Activated CD8-positive, alpha-beta memory T cell treated with anti-CD3 and anti-CD28 coated beads, Interleukin-2, amount 10 ng/mL, durations not matched to agents 7 days and 5 days (primary cell): ENCODE measurements around the gene ZNF526. TPM values are rescaled to one million over a fixed set of nuclear protein-coding genes. Genes with fewer than 3 reads are reported as not detected.
A peak's percentile ranks its signal among the peaks of the same experiment; 100 is the strongest.

ENCODE experiments used
- ATAC-seq: fragments of 150-1000 bp; cut with Tn5 transposase; one replicate; pipeline ENCODE4 v1.10.0; 2021; ENCODE audit warnings: moderate library complexity
- CTCF ChIA-PET: fragments of 350-600 bp; sonication (Branson Sonifier 250); formaldehyde crosslinking; loops from one replicate; lab custom pipeline; 2021; ENCODE audit warnings: antibody characterized with exemption; lab: Charles Lee
- DNase-seq: peaks from one replicate; pipeline ENCODE4 v3.0.0-alpha.2; 2020
- H3K27ac Mint-ChIP-seq: one replicate; pipeline ENCODE4 v1.8.0; 2021; ENCODE audit warnings: mild to moderate bottlenecking, mixed read lengths
- H3K27me3 Mint-ChIP-seq: one replicate; pipeline ENCODE4 v1.8.0; 2021; ENCODE audit warnings: mixed read lengths
- H3K36me3 Mint-ChIP-seq: one replicate; pipeline ENCODE4 v1.8.0; 2021; ENCODE audit warnings: mild to moderate bottlenecking, mixed read lengths
- H3K4me1 Mint-ChIP-seq: one replicate; pipeline ENCODE4 v1.8.0; 2021; ENCODE audit warnings: mixed read lengths
- H3K4me3 Mint-ChIP-seq: one replicate; pipeline ENCODE4 v1.8.0; 2021; ENCODE audit warnings: mild to moderate bottlenecking, moderate library complexity, mixed read lengths
- H3K9me3 Mint-ChIP-seq: one replicate; pipeline ENCODE4 v1.8.0; 2022; ENCODE audit warnings: low read depth, mixed read lengths
- total RNA-seq, 2 experiments: library from RNA; stranded (reverse); gene quantifications; one replicate each; pipeline ENCODE4 v1.2.3, GENCODE V29; 2021

Gene ZNF526
- total RNA-seq, 2 experiments from 2014 or later, result 21.9 to 24.4 TPM

DNA sequence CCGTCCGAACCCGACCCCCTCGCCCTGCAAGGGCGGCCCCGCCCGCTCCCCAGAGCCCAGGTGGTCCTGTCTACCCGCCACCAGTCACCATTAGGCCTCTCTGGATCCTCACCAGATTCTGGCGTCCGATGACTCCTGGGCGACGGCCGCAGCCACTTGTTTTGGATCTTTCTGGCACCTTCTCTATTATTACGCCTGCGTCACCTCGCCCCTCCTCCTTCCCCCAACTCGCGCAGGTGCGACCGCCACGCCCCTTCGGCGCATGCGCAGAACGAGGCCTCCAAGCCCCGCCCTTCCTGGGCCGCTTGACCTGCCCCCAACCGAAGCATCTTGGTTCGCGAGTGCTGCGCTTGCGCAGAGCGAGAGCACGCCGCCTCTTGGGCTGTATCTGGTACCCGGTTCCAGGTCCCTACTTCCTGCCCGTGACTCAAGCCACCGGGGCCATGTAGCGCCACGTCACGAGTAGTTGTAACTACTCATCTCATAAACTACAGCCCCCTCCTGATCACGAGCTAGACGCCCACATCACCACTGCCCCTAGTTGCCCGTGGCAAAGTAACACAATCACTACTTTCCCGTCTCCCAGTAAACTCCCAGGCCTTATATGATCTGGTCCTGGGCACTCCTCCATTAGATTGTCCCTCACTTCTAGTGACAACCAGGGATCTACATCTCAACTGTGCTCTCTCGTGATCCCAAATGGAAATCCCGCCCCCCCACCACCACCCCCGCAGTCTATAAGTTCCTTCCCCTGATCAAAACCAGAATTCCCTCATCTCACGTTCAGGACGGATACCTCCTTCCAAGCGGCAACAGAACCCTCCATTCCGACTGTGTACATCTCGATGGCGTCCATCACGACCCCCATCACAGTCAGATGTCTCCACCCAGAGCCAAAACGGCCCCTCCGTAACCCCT, 2.3 kb upstream of the ZNF526 start, which contains the start of gene DEDD2:
DEDD2 (minus strand) TSS at position 158 of the 918 bp plus-strand sequence. CDS start 670 bp downstream, outside the sequence.
- Mint-ChIP-seq H3K27ac (peak within 1 kb of the TSS; percentile 94), H3K9me3 (no peaks in the 10 kb centered on the region), H3K4me3 (peak within 1 kb of the TSS; percentile 81), H3K27me3 (no peaks in the 10 kb centered on the region), H3K4me1 (peaks cover 83% of the 10 kb centered on the region), H3K36me3 (peaks cover 30% of the 10 kb centered on the region)
- peak; percentile 82 for ATAC-seq
- CTCF ChIA-PET, result interaction anchor here (1.0 to 4.7 kb wide), 10 partner anchors 17 to 107 kb away, joined by 3 to 39 read pairs (median 6); partner anchors contain the start of genes GSK3A and POU2F2
- DNase-seq, result peak; percentile 100

DNA sequence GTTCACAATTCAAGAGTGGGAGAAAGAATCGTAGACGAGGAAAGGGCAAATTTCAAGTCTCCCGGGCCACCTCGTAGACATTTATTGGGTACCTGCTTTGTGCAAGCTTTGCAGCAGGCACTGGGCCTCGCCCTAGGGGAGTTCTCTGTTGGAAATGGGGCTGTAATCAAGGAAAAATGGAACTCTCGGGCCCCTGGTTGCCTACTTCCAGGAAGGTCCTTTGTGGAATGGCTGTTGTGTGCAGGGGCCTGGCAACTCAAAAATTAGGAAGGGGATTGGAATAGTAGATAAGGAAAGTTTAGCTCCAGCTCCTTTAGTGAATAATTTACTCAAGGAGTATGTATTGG, 612 bp downstream of the ZNF526 start:
- H3K4me3 Mint-ChIP-seq, result peak overlapping the region; percentile 98
- DNase-seq, result no peak
- H3K9me3 Mint-ChIP-seq, result no peaks in the 10 kb centered on the region
- H3K27me3 Mint-ChIP-seq, result no peaks in the 10 kb centered on the region
- H3K36me3 Mint-ChIP-seq, result peaks cover 21% of the 10 kb centered on the region
- H3K27ac Mint-ChIP-seq, result peak overlapping the region; percentile 94
- ATAC-seq, result no peak
- CTCF ChIA-PET, result interaction anchor here (1.0 to 2.7 kb wide), 7 partner anchors 17 to 88 kb away, joined by 3 to 14 read pairs (median 4); no protein-coding TSS in a partner anchor
- peaks cover 58% of the 10 kb centered on the region for H3K4me1 Mint-ChIP-seq

DNA sequence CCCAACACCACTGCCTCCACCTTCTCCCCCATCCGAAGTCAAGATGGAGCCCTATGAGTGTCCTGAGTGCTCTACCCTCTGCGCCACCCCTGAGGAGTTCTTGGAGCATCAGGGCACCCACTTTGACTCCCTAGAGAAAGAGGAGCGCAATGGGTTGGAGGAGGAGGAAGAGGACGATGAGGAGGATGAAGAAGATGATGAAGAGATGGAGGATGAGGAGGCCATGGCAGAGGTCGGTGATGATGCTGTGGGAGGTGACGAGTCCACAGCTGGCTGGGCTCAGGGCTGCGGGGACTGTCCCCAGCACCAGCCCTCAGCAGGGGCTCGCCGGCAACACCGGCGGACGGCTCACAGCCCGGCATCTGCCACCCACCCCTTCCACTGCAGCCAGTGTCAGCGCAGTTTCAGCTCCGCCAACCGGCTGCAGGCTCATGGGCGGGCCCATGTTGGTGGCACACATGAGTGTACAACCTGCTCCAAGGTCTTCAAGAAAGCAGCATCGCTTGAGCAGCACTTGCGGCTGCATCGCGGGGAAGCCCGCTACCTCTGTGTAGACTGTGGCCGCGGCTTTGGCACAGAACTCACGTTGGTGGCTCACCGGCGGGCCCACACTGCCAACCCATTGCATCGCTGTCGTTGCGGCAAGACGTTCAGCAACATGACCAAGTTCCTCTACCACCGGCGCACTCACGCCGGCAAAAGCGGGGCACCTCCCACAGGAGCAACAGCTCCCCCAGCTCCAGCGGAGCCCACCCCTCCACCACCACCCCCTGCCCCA, 5.0 kb downstream of the ZNF526 start:
- H3K27ac Mint-ChIP-seq, result no peak overlapping the region
- H3K36me3 Mint-ChIP-seq, result peaks cover 34% of the 10 kb centered on the region

DNA sequence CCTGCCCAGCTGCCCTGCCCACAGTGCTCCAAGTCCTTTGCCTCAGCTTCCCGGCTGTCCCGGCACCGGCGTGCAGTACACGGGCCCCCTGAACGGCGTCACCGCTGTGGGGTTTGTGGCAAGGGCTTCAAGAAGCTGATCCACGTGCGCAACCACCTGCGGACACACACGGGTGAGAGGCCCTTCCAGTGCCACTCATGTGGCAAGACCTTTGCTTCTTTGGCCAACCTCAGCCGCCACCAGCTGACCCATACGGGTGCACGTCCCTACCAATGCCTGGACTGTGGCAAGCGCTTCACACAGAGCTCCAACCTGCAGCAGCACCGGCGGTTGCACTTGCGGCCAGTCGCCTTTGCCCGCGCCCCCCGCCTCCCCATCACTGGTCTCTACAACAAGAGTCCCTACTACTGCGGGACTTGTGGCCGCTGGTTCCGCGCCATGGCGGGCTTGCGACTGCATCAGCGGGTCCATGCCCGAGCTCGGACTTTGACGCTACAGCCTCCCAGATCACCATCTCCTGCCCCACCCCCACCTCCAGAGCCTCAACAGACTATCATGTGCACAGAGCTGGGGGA, 5.7 kb downstream of the ZNF526 start:
- no peak for DNase-seq
- Mint-ChIP-seq H3K4me1 (peaks cover 26% of the 10 kb centered on the region), H3K27me3 (no peaks in the 10 kb centered on the region), H3K4me3 (no peak overlapping the region), H3K27ac (no peak overlapping the region), H3K9me3 (no peaks in the 10 kb centered on the region), H3K36me3 (peaks cover 33% of the 10 kb centered on the region)
- ATAC-seq, result no peak
- CTCF ChIA-PET, result interaction anchor here (0.8 to 2.0 kb wide), 4 partner anchors 11 to 59 kb away, joined by 3 to 4 read pairs (median 4); no protein-coding TSS in a partner anchor

More for the DNA sequence above, 5.0 kb downstream of the ZNF526 start:
- ATAC-seq (no peak), DNase-seq (no peak)
- H3K4me3 Mint-ChIP-seq, result no peak overlapping the region
- no peaks in the 10 kb centered on the region for H3K27me3 Mint-ChIP-seq
- peaks cover 31% of the 10 kb centered on the region for H3K4me1 Mint-ChIP-seq
- CTCF ChIA-PET, result interaction anchor here (2.0 kb wide), 1 partner anchor 54 kb away, joined by 4 read pairs; no protein-coding TSS in a partner anchor
- H3K9me3 Mint-ChIP-seq, result no peaks in the 10 kb centered on the region

DNA sequence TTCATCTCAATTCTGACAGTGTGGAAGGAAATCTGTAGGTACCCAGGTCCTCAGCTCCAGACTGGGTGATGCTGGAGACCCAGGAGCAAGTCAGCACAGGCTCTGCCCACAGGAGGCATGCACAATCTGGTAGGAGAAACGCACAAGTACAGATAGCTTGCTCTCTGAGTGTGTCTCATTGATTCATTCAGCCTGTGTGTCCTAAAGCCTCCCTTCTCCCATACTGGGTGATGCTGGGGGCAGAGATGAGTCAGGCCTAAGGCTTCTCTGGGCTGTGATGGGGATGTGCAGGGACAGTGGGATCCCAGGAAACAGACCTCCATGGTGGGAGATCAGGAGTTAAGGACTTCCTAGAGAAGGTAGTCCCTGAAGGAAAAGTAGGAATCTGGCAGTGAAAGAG, 6.8 kb downstream of the ZNF526 start:
- CTCF ChIA-PET, result interaction anchor here (0.8 to 2.0 kb wide), 4 partner anchors 10 to 58 kb away, joined by 3 to 4 read pairs (median 4); no protein-coding TSS in a partner anchor
- Mint-ChIP-seq H3K4me1 (peaks cover 18% of the 10 kb centered on the region), H3K4me3 (no peak overlapping the region), H3K36me3 (peaks cover 39% of the 10 kb centered on the region), H3K27ac (peak overlapping the region; percentile 26), H3K27me3 (no peaks in the 10 kb centered on the region), H3K9me3 (no peaks in the 10 kb centered on the region)
- DNase-seq, result no peak
- no peak for ATAC-seq

DNA sequence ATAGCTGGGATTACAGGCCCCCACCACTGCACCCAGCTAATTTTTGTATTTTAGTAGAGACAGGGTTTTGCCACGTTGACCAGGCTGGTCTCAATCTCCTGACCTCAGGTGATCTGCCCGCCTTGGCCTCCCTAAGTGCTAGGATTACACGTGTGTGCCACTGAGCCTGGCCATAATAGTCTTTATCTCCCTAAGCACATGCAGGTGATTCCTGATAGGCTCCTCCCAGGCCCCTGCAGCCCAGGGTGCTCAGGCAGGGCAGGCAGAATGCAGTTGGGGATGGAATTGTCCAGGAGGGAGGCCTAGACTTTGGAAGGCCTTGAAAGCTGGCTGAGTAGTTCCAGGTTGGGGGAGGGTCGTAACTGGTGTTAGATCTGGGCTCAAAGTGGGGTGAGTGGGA, 8.5 kb downstream of the ZNF526 start:
- H3K27ac Mint-ChIP-seq, result no peak overlapping the region
- peaks cover 42% of the 10 kb centered on the region for H3K36me3 Mint-ChIP-seq
- H3K4me3 Mint-ChIP-seq, result no peak overlapping the region
- H3K4me1 Mint-ChIP-seq, result peaks cover 7% of the 10 kb centered on the region
- H3K9me3 Mint-ChIP-seq, result no peaks in the 10 kb centered on the region
- ATAC-seq, result no peak
- CTCF ChIA-PET, result interaction anchor here (1.0 kb wide), 1 partner anchor 119 kb away, joined by 4 read pairs; no protein-coding TSS in a partner anchor
- no peaks in the 10 kb centered on the region for H3K27me3 Mint-ChIP-seq
- DNase-seq, result no peak

DNA sequence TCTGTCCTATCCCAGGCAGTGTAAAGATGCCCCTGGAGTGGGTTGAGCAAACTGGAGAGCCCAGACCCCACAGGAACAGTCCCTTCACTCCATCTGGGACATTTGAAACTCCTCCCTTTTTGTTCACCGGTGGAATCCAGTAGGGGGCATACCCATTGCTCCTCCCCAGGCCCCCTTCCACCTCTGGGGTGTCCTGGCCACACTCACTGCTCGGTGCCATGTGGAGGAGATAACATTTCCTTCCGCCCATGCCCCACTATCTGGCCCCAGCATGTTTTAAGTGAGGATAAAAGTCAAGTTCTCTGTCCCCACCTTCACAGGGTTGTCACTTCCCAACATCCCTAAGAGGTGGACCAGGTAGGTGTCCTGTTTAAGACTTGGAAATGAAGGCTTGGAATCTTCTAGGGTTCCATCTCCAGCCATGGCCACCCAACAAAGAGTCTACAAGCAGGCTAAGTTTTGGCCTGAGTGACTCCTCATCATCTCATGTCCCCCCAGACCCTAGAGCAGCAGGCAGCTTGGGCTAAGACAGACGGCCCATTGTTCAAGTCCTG, 9.3 kb downstream of the ZNF526 start:
- no peaks in the 10 kb centered on the region for H3K27me3 Mint-ChIP-seq
- no peak for ATAC-seq
- CTCF ChIA-PET, result interaction anchor here (1.1 kb wide), 1 partner anchor 121 kb away, joined by 3 read pairs; no protein-coding TSS in a partner anchor
- H3K9me3 Mint-ChIP-seq, result no peaks in the 10 kb centered on the region
- no peak for DNase-seq
- H3K4me1 Mint-ChIP-seq, result peaks cover 7% of the 10 kb centered on the region
- H3K36me3 Mint-ChIP-seq, result peaks cover 45% of the 10 kb centered on the region
- no peak overlapping the region for H3K27ac Mint-ChIP-seq
- H3K4me3 Mint-ChIP-seq, result no peak overlapping the region

DNA sequence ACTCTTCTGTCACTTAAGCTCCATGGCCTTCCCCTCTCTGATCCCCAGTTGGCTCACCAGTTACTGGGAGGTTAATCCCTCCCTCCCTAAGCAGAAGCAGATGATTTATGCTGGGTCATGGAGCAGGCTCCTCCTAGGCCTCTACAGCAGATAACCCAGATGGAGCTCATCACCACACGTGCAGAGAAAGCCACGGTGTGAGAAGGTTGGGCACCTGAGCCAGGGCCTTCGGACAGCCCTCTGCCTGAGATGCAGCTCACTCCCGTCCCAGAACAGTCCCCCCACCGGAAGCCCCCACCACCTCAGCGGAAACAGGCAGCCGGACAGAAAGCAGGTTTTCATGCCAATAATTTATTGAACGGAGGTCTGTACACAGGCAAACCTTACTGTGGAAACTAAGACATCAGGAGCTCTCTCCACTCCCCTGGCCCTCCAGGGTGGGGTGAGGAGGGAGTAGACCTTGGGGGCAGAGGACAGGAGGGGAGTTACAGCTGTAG, 9.8 kb downstream of the ZNF526 start:
- no peak for DNase-seq
- ATAC-seq, result no peak
- no peak overlapping the region for H3K4me3 Mint-ChIP-seq
- H3K36me3 Mint-ChIP-seq, result peaks cover 47% of the 10 kb centered on the region
- CTCF ChIA-PET, result interaction anchor here (0.7 to 1.1 kb wide), 2 partner anchors 84 to 121 kb away, joined by 3 read pairs; no protein-coding TSS in a partner anchor
- H3K27me3 Mint-ChIP-seq, result no peaks in the 10 kb centered on the region
- H3K9me3 Mint-ChIP-seq, result no peaks in the 10 kb centered on the region
- peaks cover 7% of the 10 kb centered on the region for H3K4me1 Mint-ChIP-seq
- no peak overlapping the region for H3K27ac Mint-ChIP-seq

DNA sequence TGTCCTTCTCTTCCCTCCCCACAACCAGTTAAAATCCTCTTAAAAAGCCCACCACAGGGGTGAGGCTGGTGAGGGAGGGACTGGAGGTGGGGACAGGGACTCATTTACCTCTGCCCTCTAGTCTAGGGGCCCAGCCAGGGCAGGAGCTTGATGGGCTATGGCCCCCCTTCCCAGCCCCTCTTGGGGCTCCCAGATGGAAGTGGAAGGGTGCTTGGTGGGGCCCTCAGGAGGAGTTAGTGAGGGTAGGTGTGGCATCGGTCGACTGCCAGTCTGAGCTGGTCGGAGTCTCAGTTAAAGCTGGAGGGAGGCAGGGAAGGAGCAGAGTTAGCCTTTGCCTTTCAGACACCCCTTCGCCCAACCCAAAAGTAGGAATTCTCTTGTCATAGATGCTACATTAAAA, 10.5 kb downstream of the ZNF526 start:
- Mint-ChIP-seq H3K4me3 (no peak overlapping the region), H3K36me3 (peaks cover 52% of the 10 kb centered on the region), H3K4me1 (peaks cover 7% of the 10 kb centered on the region), H3K27ac (no peak overlapping the region), H3K27me3 (no peaks in the 10 kb centered on the region), H3K9me3 (no peaks in the 10 kb centered on the region)
- no peak for ATAC-seq
- CTCF ChIA-PET, result interaction anchor here (0.7 to 1.1 kb wide), 2 partner anchors 84 to 122 kb away, joined by 3 read pairs; no protein-coding TSS in a partner anchor
- no peak for DNase-seq

DNA sequence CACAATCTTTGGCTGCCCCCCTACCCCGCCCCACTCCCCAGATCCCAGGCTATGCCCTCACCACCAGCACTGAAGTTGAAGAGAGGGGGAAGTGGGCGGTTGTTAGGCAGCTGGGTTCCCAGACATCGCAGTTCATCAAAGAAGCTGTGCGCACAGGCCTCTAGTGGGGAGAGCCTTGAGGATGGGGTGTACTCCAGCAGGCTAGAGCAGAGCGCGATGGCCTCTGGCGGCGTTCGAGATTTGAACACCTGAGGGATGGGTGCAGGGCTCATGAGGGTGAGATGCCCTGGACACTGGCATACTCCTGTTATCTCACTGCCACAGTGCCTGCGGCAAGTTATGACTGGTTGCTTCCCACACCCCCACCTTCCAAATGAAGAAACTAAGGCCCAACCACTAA, 12.3 kb downstream of the ZNF526 start:
- Mint-ChIP-seq H3K9me3 (no peaks in the 10 kb centered on the region), H3K4me1 (peaks cover 5% of the 10 kb centered on the region), H3K27me3 (no peaks in the 10 kb centered on the region), H3K27ac (peak overlapping the region; percentile 17), H3K4me3 (no peak overlapping the region), H3K36me3 (peaks cover 47% of the 10 kb centered on the region)
- no peak for DNase-seq
- CTCF ChIA-PET, result interaction anchor here (1.5 kb wide), 1 partner anchor 124 kb away, joined by 4 read pairs; no protein-coding TSS in a partner anchor
- no peak for ATAC-seq

DNA sequence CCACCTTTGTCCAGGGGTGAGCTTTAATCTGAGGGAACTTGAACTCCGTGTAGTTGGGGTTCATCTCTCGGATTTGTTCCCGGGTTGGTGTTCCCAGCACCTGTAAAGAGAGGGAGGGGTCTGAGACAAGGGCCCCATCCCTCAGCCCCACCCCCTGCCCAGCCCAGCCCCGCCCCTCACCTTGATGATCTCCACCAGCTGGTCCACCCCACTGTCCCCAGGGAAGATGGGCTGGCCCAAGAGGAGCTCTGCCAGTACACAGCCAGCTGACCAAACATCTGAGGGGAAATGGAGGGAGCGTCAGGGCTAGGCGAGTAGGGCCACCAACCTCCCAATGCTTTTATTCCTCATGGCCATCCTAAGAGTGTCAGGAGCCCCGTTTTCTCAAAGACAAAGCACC, 13.0 kb downstream of the ZNF526 start:
- H3K27ac Mint-ChIP-seq, result no peak overlapping the region
- H3K27me3 Mint-ChIP-seq, result no peaks in the 10 kb centered on the region
- CTCF ChIA-PET, result interaction anchor here (0.7 to 2.0 kb wide), 4 partner anchors 11 to 125 kb away, joined by 4 to 14 read pairs (median 5); partner anchors contain the start of gene GSK3A
- peaks cover 47% of the 10 kb centered on the region for H3K36me3 Mint-ChIP-seq
- peaks cover 5% of the 10 kb centered on the region for H3K4me1 Mint-ChIP-seq
- no peak for DNase-seq
- no peak overlapping the region for H3K4me3 Mint-ChIP-seq
- no peaks in the 10 kb centered on the region for H3K9me3 Mint-ChIP-seq
- no peak for ATAC-seq

DNA sequence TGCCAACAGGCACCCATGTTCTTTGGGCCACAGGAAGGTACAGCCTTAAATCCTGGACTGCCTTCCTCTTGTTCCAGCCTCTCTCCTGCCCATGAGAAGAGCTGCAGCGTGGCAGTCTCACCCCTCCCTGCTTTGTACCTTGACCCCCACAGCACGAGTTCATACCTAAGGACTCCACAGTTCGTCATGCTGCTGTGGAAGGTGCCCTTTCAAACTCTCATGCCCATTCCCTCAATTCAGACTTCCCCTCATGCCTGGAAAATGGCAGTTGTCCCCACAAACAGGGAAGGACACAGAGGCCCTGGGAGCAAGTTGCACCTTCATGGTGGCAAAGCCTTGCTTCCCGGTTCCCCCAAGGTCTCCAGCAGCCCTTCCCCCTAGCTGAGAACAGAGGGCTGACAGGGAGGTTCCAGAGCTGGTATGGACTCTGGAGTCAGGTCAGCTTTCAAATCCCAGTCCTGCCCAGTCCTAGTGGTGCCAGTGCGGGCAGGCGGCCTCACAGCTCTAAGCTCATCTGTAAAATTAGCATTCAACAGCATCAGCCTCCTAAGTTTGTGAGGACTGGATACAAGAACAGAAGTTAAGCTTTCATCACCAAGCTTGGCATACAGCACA, 13.7 kb downstream of the ZNF526 start:
- Mint-ChIP-seq H3K4me1 (peaks cover 3% of the 10 kb centered on the region), H3K27me3 (no peaks in the 10 kb centered on the region), H3K9me3 (no peaks in the 10 kb centered on the region), H3K27ac (no peak overlapping the region), H3K36me3 (peaks cover 46% of the 10 kb centered on the region), H3K4me3 (no peak overlapping the region)
- CTCF ChIA-PET, result interaction anchor here (0.5 to 2.0 kb wide), 7 partner anchors 10 to 125 kb away, joined by 3 to 14 read pairs (median 4); partner anchors contain the start of gene GSK3A
- DNase-seq (no peak), ATAC-seq (no peak)
